Measurements from ENCODE around the gene MESP2. TPM values are rescaled to one million over a fixed set of nuclear protein-coding genes. Genes with fewer than 3 reads are reported as not detected.
A peak's percentile ranks its signal among the peaks of the same experiment; 100 is the strongest.

The MESP2 gene
- total and polyA plus RNA-seq, 2 of the 13 experiments (the other 11 are each of a cell fraction or from before 2014, with no cell fraction given): not detected

GRCh38 chr15:89814112-89814742 lies 38.1 kb downstream of the MESP2 start:
- ATAC-seq: peak; percentile 35
- FAIRE-seq: no peak
- H3K4me2 ChIP-seq (ENCODE audit: low read depth, low read length): peak overlapping the region; percentile 87
- ChIA-PET POLR2A (interaction anchor here (0.8 to 1.8 kb wide), 12 partner anchors 8 to 80 kb away, joined by 3 to 14 read pairs (median 4); no protein-coding TSS in a partner anchor), CTCF (ENCODE audit: low intra/inter-chr PET ratio, low total read pairs) (no interaction called here)
- TSS peak; percentile 56 for BruUV-seq (replicated peaks)
- whole genome bisulfite sequencing (ENCODE audit: low lambda C conversion rate): 1% methylated on average over 15 of the region's 56 CpGs
- intact Hi-C loops (cut with micrococcal nuclease; ENCODE audit: unreplicated experiment) (loop anchor here (5.0 kb wide), 2 partner anchors 33 to 52 kb away; no protein-coding TSS in a partner anchor), in situ Hi-C loops (cut with HindIII; ENCODE audit: extremely low pct_ligation_motif_present, low pct_unique_long_range_greater_than_20kb) (no loop called here)
- peak overlapping the region; percentile 91 for H3K27ac ChIP-seq (ENCODE audit: extremely low read length, insufficient read depth, low read length)
- H3K4me1 ChIP-seq (ENCODE audit: insufficient read depth, low read length): peaks cover 74% of the 10 kb centered on the region
- peak overlapping the region; percentile 78 to 94 (median 88) for H3K4me3 ChIP-seq (replicated peaks in 1 of 3; ENCODE audit: insufficient read depth in 1 of 3, low read depth in 2 of 3, low read length in 3 of 3)
- peaks cover 22% of the 10 kb centered on the region for H3K79me2 ChIP-seq (ENCODE audit: insufficient read depth, low read length)
- H2AFZ ChIP-seq (ENCODE audit: low read length): no peak overlapping the region
- no peaks in the 10 kb centered on the region for H3K9me3 ChIP-seq (ENCODE audit: low read length)
- no peaks in the 10 kb centered on the region for H3K36me3 ChIP-seq (replicated peaks in 1 of 2; ENCODE audit: control insufficient read depth in 1 of 2, insufficient read depth in 2 of 2, low read length in 2 of 2)
- H3K27me3 ChIP-seq (ENCODE audit: control insufficient read depth in 1 of 2, insufficient read depth in 2 of 2, low read length in 2 of 2): no peaks in the 10 kb centered on the region; a peak in 1 of 5 replicates
- DNase-seq (ENCODE audit: low spot score): no peak
- H4K20me1 ChIP-seq (ENCODE audit: insufficient read depth, low read length): no peaks in the 10 kb centered on the region
- H3K9ac ChIP-seq (ENCODE audit: insufficient read depth, low read depth, low read length): peak overlapping the region; percentile 89
- peak; percentile 54; the same call in 1 of the 2 replicates for TF ChIP-seq RBFOX2 (IDR thresholded peaks at IDR 0.05; ENCODE audit: low read depth, low read length)
- TF ChIP-seq ZSCAN12 (CRISPR knock-in tag; IDR thresholded peaks at IDR 0.05): no peak
- peak; percentile 37; the same call in 1 of the 2 replicates for TF ChIP-seq UBTF (CRISPR knock-in tag; IDR thresholded peaks at IDR 0.05)
- no peak for TF ChIP-seq ZNF746 (CRISPR knock-in tag; IDR thresholded peaks at IDR 0.05)
- TF ChIP-seq KDM2A (CRISPR knock-in tag; IDR thresholded peaks at IDR 0.05; ENCODE audit: borderline replicate concordance, low read depth): peak; percentile 14; the same call in 1 of the 2 replicates
- TF ChIP-seq ZFY (CRISPR knock-in tag; IDR thresholded peaks at IDR 0.05): peak; percentile 32
- no peak for TF ChIP-seq KLF11 (CRISPR knock-in tag; IDR thresholded peaks at IDR 0.05)
- TF ChIP-seq ZNF776 (CRISPR knock-in tag; IDR thresholded peaks at IDR 0.05): no peak; the same call in 1 of the 2 replicates
- TF ChIP-seq DBP (CRISPR knock-in tag; IDR thresholded peaks at IDR 0.05; ENCODE audit: not compliant biosample characterization): no peak
- TF ChIP-seq ZNF282 (IDR thresholded peaks at IDR 0.05; ENCODE audit: partially characterized antibody): no peak
- TF ChIP-seq PHF5A (CRISPR knock-in tag; IDR thresholded peaks at IDR 0.05; ENCODE audit: low read depth, unreplicated experiment): no peak
- TF ChIP-seq ATF7 (IDR thresholded peaks at IDR 0.05): no peak
- 0 out of 2 replicates have a peak, but pooled peaks have one; percentile 43 for TF ChIP-seq ATF7 (CRISPR knock-in tag; IDR thresholded peaks at IDR 0.05)
- TF ChIP-seq ZNF138 (CRISPR knock-in tag; IDR thresholded peaks at IDR 0.05; ENCODE audit: low read depth): 0 out of 2 replicates have a peak, but pooled peaks have one; percentile 36
- 0 out of 2 replicates have a peak, but pooled peaks have one; percentile 43 for TF ChIP-seq DNMT1 (CRISPR knock-in tag; IDR thresholded peaks at IDR 0.05)
- TF ChIP-seq ZNF780A (CRISPR knock-in tag; IDR thresholded peaks at IDR 0.05): no peak
- TF ChIP-seq SP2 (CRISPR knock-in tag; IDR thresholded peaks at IDR 0.05): no peak
- TF ChIP-seq ZIK1 (CRISPR knock-in tag; IDR thresholded peaks at IDR 0.05; ENCODE audit: borderline replicate concordance, low read depth): peak; percentile 32; the same call in 1 of the 2 replicates
- no peak for TF ChIP-seq HMGA1 (CRISPR knock-in tag; conservative IDR thresholded peaks at IDR 0.05)
- peak; percentile 19; the same call in 1 of the 2 replicates for TF ChIP-seq PHF20 (CRISPR knock-in tag; IDR thresholded peaks at IDR 0.05)
